ENCODE data around the gene GLRX5.
"Not testable (repeated sequence)": the region's sequence is repeated elsewhere in the genome, so short reads cannot be mapped to it uniquely, and the experiment has no call there.

- not testable (repeated sequence) for TF ChIP-seq CTCF, EZH2 (IDR thresholded peaks at IDR 0.05)
Observed at GRCh38 chr14:95583836-95584617, 49.2 kb downstream of the GLRX5 start.

Measured in neural progenitor cell (in vitro differentiated cells).